Mesenchymal stem cell (in vitro differentiated cells and primary cell): ENCODE data around the gene NREP.

Experiments used
- DNase-seq: peaks from one replicate; pipeline ENCODE4 v3.0.0-alpha.2; 2013
- H2AFZ ChIP-seq: one replicate; pipeline ENCODE4 v1.6.1; 2013; ENCODE audit warnings: low read depth, mild to moderate bottlenecking, control low read depth, inconsistent platforms, low read length, moderate library complexity
- H2AK5ac ChIP-seq: 2 replicates; pipeline ENCODE4 v1.6.1; 2013; ENCODE audit warnings: low read length, moderate library complexity, mild to moderate bottlenecking, inconsistent platforms; ENCODE audit not compliant: severe bottlenecking
- H2BK120ac ChIP-seq: one replicate; pipeline ENCODE4 v1.6.1; 2013; ENCODE audit warnings: low read depth, mild to moderate bottlenecking, inconsistent platforms, low read length, moderate library complexity
- H2BK12ac ChIP-seq, 2 experiments: one replicate each; pipeline ENCODE4 v1.6.1; 2013; ENCODE audit warnings: inconsistent platforms in 2 of 2, low read length in 2 of 2, mild to moderate bottlenecking in 2 of 2, moderate library complexity in 2 of 2, control low read depth in 1 of 2
- H2BK15ac ChIP-seq: one replicate; pipeline ENCODE4 v1.6.1; 2013; ENCODE audit warnings: mild to moderate bottlenecking, low read depth, inconsistent platforms; ENCODE audit not compliant: poor library complexity, severe bottlenecking
- H2BK5ac ChIP-seq: 2 replicates; pipeline ENCODE4 v1.6.1; 2013; ENCODE audit warnings: low read depth, mild to moderate bottlenecking, low read length, control low read depth, inconsistent platforms; ENCODE audit not compliant: poor library complexity, severe bottlenecking
- H3K14ac ChIP-seq, 2 experiments: one replicate each; pipeline ENCODE4 v1.6.1; 2013; ENCODE audit warnings: inconsistent platforms in 2 of 2, low read length in 2 of 2, control low read depth in 1 of 2, mild to moderate bottlenecking in 1 of 2, moderate library complexity in 1 of 2
- H3K18ac ChIP-seq, 2 experiments: one replicate each; pipeline ENCODE4 v1.6.1; 2013; ENCODE audit warnings: inconsistent platforms in 2 of 2, low read length in 2 of 2, control low read depth in 1 of 2, low read depth in 1 of 2, mild to moderate bottlenecking in 1 of 2
- H3K23ac ChIP-seq, 2 experiments: one replicate each; pipeline ENCODE4 v1.6.1; 2013; ENCODE audit warnings: inconsistent platforms in 2 of 2, low read length in 2 of 2, mild to moderate bottlenecking in 2 of 2, moderate library complexity in 2 of 2, control low read depth in 1 of 2
- H3K27ac ChIP-seq: 2 replicates; pipeline ENCODE4 v1.5.1; 2013; ENCODE audit warnings: mild to moderate bottlenecking, moderate library complexity, low read length, control low read depth, inconsistent platforms; ENCODE audit not compliant: poor library complexity, severe bottlenecking
- H3K27me3 ChIP-seq, 2 experiments: 2 replicates each; pipeline versions ENCODE4 v1.6.1 to v1.7.0; 2013; ENCODE audit warnings: low read length in 2 of 2, mild to moderate bottlenecking in 2 of 2, moderate library complexity in 2 of 2, control low read depth in 1 of 2, inconsistent platforms in 1 of 2; ENCODE audit not compliant: control insufficient read depth in 1 of 2, insufficient read depth in 1 of 2
- H3K36me3 ChIP-seq, 2 experiments: 2 replicates each; pipeline versions ENCODE4 v1.6.1 to v1.7.0; 2013; ENCODE audit warnings: low read length in 2 of 2, control low read depth in 1 of 2, inconsistent platforms in 1 of 2, low read depth in 1 of 2, mild to moderate bottlenecking in 1 of 2; ENCODE audit not compliant: insufficient read depth in 2 of 2, control insufficient read depth in 1 of 2
- H3K4ac ChIP-seq, 2 experiments: one replicate each; pipeline ENCODE4 v1.6.1; 2013; ENCODE audit warnings: inconsistent platforms in 2 of 2, low read length in 2 of 2, mild to moderate bottlenecking in 2 of 2, moderate library complexity in 2 of 2, control low read depth in 1 of 2, low read depth in 1 of 2
- H3K4me1 ChIP-seq: 2 replicates; pipeline ENCODE4 v1.6.1; 2013; ENCODE audit warnings: low read depth, low read length, control low read depth; ENCODE audit not compliant: control insufficient read depth, insufficient read depth
- H3K4me2 ChIP-seq: 2 replicates; pipeline ENCODE4 v1.6.1; 2013; ENCODE audit warnings: low read length, mild to moderate bottlenecking, inconsistent platforms; ENCODE audit not compliant: poor library complexity, severe bottlenecking
- H3K4me3 ChIP-seq, 2 experiments: 2 replicates each; pipeline versions ENCODE4 v1.5.1 to v1.7.0; 2013; ENCODE audit warnings: low read length in 2 of 2, mild to moderate bottlenecking in 2 of 2, control low read depth in 1 of 2, low read depth in 1 of 2; ENCODE audit not compliant: insufficient read depth in 1 of 2
- H3K79me1 ChIP-seq: replicated peaks from 2 replicates; pipeline ENCODE4 v1.6.1; 2013; ENCODE audit warnings: mild to moderate bottlenecking, control low read depth, low read length, inconsistent platforms; ENCODE audit not compliant: poor library complexity, severe bottlenecking
- H3K9ac ChIP-seq: 2 replicates; pipeline ENCODE4 v1.7.0; 2013; ENCODE audit warnings: mild to moderate bottlenecking, low read length, moderate library complexity
- H3K9me3 ChIP-seq: 2 replicates; pipeline ENCODE4 v1.7.0; 2013; ENCODE audit warnings: mild to moderate bottlenecking, low read length; ENCODE audit not compliant: control insufficient read depth
- H4K8ac ChIP-seq: one replicate; pipeline ENCODE4 v1.6.1; 2013; ENCODE audit warnings: inconsistent platforms, mild to moderate bottlenecking, low read length, moderate library complexity
- H4K91ac ChIP-seq: one replicate; pipeline ENCODE4 v1.6.1; 2013; ENCODE audit warnings: mild to moderate bottlenecking, low read length, inconsistent platforms
- WGBS: methylation state at CpG from one replicate; pipeline ENCODE4 v1.1.7; 2013; ENCODE audit warnings: mixed read lengths; 5-methylcytosine and 5-hydroxymethylcytosine counted together

The NREP gene

DNA sequence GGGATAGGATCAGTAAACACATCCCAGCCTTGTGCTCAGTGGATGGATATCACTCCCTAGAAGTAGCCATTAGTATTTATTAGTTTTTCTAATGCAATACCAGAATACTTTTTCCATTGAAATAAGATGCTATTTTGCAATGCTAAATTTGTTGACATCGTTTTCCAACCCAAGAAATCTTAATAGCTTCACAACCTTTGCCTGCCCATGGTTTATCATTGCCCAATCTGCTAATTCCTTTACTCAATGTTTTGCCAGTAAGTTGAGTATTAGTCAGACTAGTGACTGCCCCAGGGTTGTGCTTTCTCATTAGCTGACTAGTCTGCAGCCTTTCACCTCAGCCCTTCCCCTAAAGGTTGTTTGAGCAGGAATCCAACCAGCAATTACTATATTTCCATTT lies 62.9 kb downstream of the NREP start:
- H3K4me3 ChIP-seq = peak overlapping the region in 1 of 2 experiments; percentile 30
- no peak overlapping the region for H3K18ac ChIP-seq
- no peak overlapping the region for H3K4me2 ChIP-seq
- peak; percentile 90 for DNase-seq
- 44% methylated on average over 1 of the region's 1 CpG for WGBS
- H4K91ac ChIP-seq = no peak overlapping the region
- no peak overlapping the region for H3K23ac ChIP-seq
- H2BK5ac ChIP-seq = no peak overlapping the region
- no peak overlapping the region for H3K4ac ChIP-seq
- no peak overlapping the region for H3K9ac ChIP-seq
- H3K27ac ChIP-seq = no peak overlapping the region
- no peak overlapping the region for H2AFZ ChIP-seq
- H3K4me1 ChIP-seq = no peaks in the 10 kb centered on the region
- no peak overlapping the region for H2BK12ac ChIP-seq
- no peak overlapping the region for H2AK5ac ChIP-seq
- no peaks in the 10 kb centered on the region for H3K79me1 ChIP-seq
- no peak overlapping the region for H3K14ac ChIP-seq
- no peak overlapping the region for H4K8ac ChIP-seq
- no peak overlapping the region for H2BK15ac ChIP-seq
- no peaks in the 10 kb centered on the region for H3K36me3 ChIP-seq
- H2BK120ac ChIP-seq = no peak overlapping the region
- H3K27me3 ChIP-seq = no peaks in the 10 kb centered on the region
- no peaks in the 10 kb centered on the region for H3K9me3 ChIP-seq

DNA sequence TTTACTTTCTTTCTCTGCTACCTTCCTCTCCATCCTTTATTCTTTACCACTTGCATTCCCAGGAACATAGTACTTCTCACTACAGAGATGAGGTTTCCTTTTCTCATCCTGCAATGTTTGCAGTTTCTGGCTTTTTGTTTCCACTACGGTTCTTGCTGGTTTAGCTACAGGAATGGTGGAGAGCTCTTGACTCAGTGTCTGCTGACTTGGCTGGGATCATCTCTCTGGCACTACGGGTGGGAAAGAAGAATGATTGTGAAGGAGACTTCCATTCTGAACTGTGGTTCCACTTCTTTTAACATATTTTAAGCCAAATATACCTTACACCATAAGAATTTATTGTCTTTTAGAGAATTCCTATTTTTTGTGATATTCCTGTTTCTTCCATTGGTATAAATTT lies 65.1 kb downstream of the NREP start:
- H3K79me1 ChIP-seq = no peaks in the 10 kb centered on the region
- no peak overlapping the region for H3K18ac ChIP-seq
- DNase-seq = no peak
- H4K8ac ChIP-seq = no peak overlapping the region
- H2BK12ac ChIP-seq = no peak overlapping the region
- no peak overlapping the region for H3K4me3 ChIP-seq
- H3K9me3 ChIP-seq = no peaks in the 10 kb centered on the region
- H3K36me3 ChIP-seq = no peaks in the 10 kb centered on the region
- peak overlapping the region; percentile 81 for H3K9ac ChIP-seq
- no peak overlapping the region for H2AFZ ChIP-seq
- no peak overlapping the region for H3K14ac ChIP-seq
- no peak overlapping the region for H2BK5ac ChIP-seq
- no peak overlapping the region for H3K27ac ChIP-seq
- WGBS = 90% methylated on average over 1 of the region's 2 CpGs
- H2BK15ac ChIP-seq = peak overlapping the region; percentile 44
- no peaks in the 10 kb centered on the region for H3K4me1 ChIP-seq
- H3K27me3 ChIP-seq = no peaks in the 10 kb centered on the region
- H4K91ac ChIP-seq = no peak overlapping the region
- no peak overlapping the region for H2AK5ac ChIP-seq
- H3K23ac ChIP-seq = no peak overlapping the region
- no peak overlapping the region for H3K4ac ChIP-seq
- H2BK120ac ChIP-seq = no peak overlapping the region
- no peak overlapping the region for H3K4me2 ChIP-seq

GRCh38 chr5:111691508-111691907 lies 65.5 kb downstream of the NREP start:
- no peaks in the 10 kb centered on the region for H3K9me3 ChIP-seq
- no peak overlapping the region for H4K91ac ChIP-seq
- H3K27ac ChIP-seq = no peak overlapping the region
- DNase-seq = no peak
- WGBS = 95% methylated on average over 3 of the region's 3 CpGs
- H3K23ac ChIP-seq = no peak overlapping the region
- H2BK15ac ChIP-seq = no peak overlapping the region
- no peak overlapping the region for H3K14ac ChIP-seq
- H2BK5ac ChIP-seq = no peak overlapping the region
- H2BK12ac ChIP-seq = peak overlapping the region in 1 of 2 experiments; percentile 60
- no peak overlapping the region for H4K8ac ChIP-seq
- no peak overlapping the region for H3K4me3 ChIP-seq
- H2AK5ac ChIP-seq = no peak overlapping the region
- H2BK120ac ChIP-seq = no peak overlapping the region
- H2AFZ ChIP-seq = no peak overlapping the region
- H3K27me3 ChIP-seq = no peaks in the 10 kb centered on the region
- peak overlapping the region; percentile 81 for H3K9ac ChIP-seq
- H3K4ac ChIP-seq = no peak overlapping the region
- no peaks in the 10 kb centered on the region for H3K36me3 ChIP-seq
- no peaks in the 10 kb centered on the region for H3K4me1 ChIP-seq
- H3K79me1 ChIP-seq = no peaks in the 10 kb centered on the region
- peak overlapping the region in 1 of 2 experiments; percentile 38 for H3K18ac ChIP-seq
- H3K4me2 ChIP-seq = no peak overlapping the region

GRCh38 chr5:111689357-111689935 lies 67.5 kb downstream of the NREP start:
- no peaks in the 10 kb centered on the region for H3K27me3 ChIP-seq
- no peak overlapping the region for H3K4me2 ChIP-seq
- H3K36me3 ChIP-seq = no peaks in the 10 kb centered on the region
- no peak overlapping the region for H4K8ac ChIP-seq
- H3K9me3 ChIP-seq = no peaks in the 10 kb centered on the region
- H3K27ac ChIP-seq = no peak overlapping the region
- peak overlapping the region; percentile 20 to 88 for H2BK12ac ChIP-seq
- no peaks in the 10 kb centered on the region for H3K4me1 ChIP-seq
- H3K79me1 ChIP-seq = no peaks in the 10 kb centered on the region
- 83% methylated on average over 1 of the region's 1 CpG for WGBS
- H2BK15ac ChIP-seq = no peak overlapping the region
- peak; percentile 34 for DNase-seq
- no peak overlapping the region for H2BK5ac ChIP-seq
- no peak overlapping the region for H3K9ac ChIP-seq
- peak overlapping the region in 1 of 2 experiments; percentile 41 for H3K14ac ChIP-seq
- H4K91ac ChIP-seq = peak overlapping the region; percentile 50
- H3K4me3 ChIP-seq = no peak overlapping the region
- peak overlapping the region in 1 of 2 experiments; percentile 61 for H3K4ac ChIP-seq
- no peak overlapping the region for H2AK5ac ChIP-seq
- no peak overlapping the region for H3K23ac ChIP-seq
- H2BK120ac ChIP-seq = peak overlapping the region; percentile 61
- peak overlapping the region; percentile 37 to 62 for H3K18ac ChIP-seq
- H2AFZ ChIP-seq = no peak overlapping the region
